GM19468 (cell line): ENCODE data around the gene TMED5.
"Not testable (repeated sequence)": the region's sequence is repeated elsewhere in the genome, so short reads cannot be mapped to it uniquely, and the experiment has no call there.

ENCODE experiments used
- ATAC-seq: cut with Tn5 transposase; IDR thresholded peaks from one replicate; pipeline ENCODE4 v1.9.1; 2021; ENCODE audit warnings: mild to moderate bottlenecking, moderate library complexity, moderate number of reproducible peaks; ENCODE audit not compliant: unreplicated experiment; ENCODE audit errors: extremely low read depth

The TMED5 gene

DNA sequence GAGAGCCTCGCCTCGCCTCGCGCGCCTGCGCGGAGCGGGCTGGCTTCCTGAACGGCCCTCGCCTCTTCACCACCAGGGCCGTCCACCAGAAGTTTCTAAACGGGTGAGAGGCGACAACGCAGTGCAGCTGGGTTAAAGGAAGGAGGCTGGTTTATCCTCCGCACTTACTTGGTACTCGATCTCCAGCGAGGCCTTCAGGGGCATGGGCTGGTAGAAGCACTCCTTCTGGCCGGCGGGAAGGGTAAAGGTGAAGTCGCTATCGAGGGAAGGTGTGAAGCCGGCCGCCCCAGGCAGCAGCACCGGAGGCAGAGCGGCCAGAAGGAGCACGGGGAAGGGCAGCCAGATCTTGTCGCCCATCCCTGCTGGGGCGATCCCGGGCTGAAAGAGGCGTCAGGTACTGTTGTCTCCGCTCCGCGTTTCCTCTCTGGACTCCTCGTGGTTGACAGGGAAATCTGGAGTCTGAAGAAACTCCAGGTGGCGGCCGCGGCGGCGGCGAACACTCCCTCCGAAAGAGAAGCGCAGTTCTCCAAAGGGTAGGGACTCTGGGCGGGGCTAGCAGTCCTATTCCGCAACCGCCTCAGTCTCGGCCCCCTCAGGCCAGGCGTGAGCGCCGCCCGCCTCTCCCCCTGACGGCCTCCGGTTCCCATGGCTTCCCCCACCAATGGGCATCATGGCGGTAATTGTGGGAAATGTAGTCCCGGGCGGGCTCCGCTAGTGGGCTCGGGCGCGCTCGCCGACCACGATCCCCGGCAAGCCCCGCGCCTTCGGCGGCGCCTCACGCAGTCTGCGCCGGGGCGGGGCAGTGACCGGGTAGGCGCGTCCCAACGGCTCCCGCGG is at the start of gene TMED5:
TMED5 (minus strand) TSS at position 528 of the 837 bp plus-strand sequence; CDS start at position 357, 171 bp downstream.
- peak; percentile 84 for ATAC-seq

DNA sequence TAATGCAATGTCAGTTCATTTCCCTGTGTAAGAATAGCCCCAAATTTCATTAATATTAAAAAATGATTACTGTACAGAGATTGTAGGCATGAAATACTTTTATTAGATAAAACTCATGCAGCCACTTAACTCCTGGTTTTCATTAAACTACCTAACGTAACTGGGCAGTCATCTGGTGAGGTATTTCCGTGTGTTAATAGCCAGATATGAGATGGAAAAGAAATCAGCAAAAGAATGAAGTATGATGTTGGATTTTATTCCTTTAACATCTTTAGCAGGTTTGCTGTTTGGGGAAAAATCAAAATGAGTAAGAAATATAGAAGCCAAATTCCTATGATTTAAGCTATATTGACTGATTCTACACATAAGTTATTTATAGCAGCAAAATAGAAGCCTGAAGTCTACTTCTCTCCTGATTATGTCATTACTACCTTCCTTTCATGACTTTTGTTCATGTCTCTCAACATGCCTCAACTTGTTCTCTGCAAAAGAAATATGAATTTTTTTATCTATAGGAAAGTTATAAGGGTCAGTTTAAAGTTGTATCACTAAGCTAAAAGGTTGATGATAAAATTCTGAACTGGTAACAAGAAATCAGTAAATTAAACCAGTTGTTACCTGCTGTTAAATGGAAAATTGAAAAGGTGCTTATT is 42.9 kb upstream of the TMED5 start:
- no peak for ATAC-seq

DNA sequence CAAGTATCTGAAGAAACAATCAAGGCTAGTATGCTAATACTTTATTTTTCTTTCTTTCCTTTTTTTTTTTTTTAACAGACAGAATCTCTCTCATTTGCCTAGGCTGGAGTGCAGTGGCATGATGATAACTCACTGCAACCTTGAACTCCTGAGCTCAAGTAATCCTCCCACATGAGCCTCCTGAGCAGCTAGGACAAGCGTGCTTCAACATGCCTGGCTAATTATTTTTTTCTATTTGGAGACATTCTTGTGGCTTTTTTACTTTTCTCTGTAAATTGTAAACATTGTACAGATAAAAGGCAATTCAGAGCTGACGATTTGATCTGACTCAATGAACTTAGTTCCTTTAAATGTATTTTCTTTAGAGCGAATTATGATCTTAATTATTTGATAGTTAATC is 41.7 kb upstream of the TMED5 start:
- no peak for ATAC-seq

DNA sequence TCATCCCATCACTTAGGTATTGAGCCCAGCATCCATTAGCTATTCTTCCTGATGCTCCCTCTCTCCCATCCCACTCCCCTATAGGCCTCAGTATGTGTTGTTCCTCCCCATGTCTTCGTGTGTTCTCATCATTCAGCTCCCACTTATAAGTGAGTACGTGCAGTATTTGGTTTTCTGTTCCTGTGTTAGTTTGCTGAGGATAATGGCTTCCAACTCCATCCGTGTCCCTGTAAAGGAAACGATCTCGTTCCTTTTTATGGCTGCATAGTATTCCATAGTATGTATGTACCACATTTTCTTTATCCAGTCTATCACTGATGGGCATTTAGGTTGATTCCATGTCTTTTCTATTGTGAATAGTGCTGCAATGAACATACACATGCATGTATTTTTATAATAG is 40.5 kb upstream of the TMED5 start:
- not testable (repeated sequence) for ATAC-seq

DNA sequence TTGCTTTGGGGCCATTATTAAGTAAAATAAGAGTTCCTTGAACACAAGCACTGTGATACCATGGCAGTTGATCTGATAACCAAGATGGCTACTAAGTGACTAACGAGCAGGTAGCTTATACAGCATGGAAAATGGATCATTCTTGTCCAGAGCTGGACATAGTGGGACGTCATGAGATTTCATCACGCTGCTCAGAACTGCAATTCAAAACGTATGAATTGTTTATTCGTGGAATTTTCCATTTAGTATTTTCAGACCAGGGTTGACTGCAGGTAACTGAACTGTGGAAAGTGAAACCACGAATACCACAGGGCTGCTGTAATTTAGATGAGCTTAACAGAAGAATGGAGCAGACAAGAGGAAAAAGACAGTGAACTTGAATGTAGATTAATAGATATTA is 39.2 kb upstream of the TMED5 start:
- ATAC-seq = peak; percentile 52

DNA sequence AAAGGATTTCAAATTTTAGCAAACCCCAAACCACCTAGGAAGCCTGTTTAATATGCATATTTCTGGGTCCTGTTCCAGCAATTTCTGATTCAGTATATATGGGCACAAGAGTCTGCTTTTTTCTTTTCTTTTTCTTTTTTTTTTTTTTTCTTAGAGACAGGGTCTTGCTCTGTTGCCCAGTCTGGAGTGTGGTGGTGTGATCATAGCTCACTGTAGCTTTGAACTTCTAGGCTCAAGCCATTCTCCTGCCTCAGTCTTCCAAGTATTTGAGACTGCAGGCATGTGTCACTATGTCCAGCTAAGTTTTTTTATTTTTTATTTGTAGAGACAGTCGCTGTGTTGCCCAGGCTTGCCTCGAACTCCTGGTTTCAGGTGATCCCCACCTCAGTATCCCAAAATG is 35.1 kb upstream of the TMED5 start:
- no peak for ATAC-seq

DNA sequence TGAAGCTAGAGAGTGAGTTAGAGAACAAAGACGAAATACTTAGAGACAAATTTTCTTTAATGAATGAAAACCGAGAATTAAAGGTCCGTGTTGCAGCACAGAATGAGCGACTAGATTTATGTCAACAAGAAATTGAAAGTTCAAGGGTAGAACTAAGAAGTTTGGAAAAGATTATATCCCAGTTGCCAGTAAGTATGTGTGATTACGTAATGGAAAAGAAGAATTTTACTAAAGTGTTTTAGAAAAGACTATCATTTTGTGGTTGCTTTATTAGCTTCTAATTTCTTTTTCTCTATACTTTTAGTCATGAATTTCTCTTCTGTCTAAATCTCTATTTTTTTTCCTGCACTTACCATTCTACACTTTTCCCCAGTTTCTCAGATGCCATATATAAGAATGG is 27.0 kb upstream of the TMED5 start:
- ATAC-seq = no peak

DNA sequence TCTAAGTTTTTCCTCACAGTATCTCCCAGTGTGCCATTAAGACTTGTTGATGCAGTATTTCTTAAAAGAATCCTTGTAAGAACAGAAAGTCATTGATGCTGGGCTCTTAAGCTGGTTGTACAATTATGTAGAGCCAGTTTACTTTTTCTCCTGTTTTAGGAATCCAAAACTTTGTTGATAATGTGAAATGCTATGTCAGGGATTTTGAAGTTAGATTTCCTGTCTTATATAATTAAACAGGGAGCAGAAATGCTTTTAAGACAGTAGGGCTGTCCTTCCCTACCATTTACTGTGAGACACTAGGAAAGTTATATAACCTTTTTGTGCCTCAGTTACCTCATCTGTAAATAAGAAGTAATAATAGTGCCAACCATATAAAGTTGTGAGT is 26.3 kb upstream of the TMED5 start:
- no peak for ATAC-seq

DNA sequence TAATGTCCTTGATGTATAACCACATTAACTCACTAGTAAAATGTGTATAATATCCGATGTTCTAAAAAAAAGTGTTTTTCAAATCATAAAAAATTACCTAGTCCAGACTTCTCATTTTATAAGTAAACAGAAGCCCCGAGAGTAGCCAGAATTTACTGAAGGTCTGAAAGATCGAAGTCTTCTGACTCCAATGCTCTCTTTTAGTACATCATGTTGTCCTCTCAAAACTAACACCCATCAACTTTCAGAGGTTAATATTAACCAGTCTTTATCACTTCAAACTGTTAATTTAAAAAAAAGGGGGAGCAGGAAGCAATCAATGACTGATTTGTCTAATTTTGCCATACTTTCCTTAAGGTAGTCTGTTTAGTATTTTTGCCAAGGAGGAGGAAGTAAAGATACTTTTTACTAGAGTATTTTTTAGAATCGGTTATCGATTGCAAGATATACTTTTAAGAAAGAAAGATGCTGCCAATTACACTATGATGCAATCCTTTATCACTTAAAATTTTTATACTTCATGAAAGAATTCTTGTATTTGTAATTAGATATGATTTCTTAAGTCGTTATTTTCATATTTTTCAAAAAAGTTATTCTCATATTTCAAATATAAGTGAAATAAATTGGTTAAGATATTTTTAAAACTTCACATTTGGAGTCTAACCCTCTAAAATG is 25.8 kb upstream of the TMED5 start:
- ATAC-seq = no peak

DNA sequence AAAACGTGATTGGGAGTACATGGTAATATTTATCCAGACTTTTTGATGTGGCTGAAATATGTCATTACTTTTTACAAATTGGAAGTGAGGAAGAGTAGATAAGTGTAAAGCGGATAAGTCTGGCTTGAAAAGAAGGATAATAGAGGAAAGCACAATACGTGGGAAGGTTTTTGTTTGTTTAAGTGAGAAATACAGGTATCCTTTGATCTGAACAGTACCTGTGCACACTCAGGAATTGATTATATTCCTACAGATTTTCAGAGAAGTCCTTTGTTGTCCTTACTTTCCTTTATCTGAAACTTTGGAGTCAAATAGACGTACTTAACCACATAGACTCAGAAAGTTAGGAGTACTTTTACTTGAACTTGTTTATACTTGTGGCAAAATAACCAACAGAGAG is 20.5 kb upstream of the TMED5 start:
- ATAC-seq = no peak

DNA sequence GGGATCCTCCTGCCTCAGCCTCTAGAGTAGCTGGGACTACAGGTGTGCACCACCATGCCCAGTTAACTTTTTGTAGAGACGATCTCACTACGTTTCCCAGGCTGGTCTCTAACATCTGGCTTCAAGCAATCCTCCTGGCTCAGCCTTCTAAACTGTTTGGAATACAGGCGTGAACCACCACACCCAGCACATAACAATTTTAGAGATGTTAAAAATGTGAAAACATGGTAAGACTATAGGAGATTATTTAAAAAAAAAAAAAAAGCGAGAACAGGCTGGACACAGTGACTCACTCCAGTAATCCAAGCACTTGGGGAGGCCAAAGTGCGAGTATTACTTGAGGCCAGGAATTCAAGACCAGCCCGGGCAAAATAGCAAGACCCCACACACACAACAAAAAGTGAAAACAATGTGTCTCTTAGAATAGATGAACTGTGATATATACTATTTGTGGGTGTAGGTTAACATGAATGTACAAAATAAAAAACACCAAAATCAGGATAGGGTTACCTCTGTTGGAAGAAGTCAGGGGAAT is 19.9 kb upstream of the TMED5 start:
- no peak for ATAC-seq

DNA sequence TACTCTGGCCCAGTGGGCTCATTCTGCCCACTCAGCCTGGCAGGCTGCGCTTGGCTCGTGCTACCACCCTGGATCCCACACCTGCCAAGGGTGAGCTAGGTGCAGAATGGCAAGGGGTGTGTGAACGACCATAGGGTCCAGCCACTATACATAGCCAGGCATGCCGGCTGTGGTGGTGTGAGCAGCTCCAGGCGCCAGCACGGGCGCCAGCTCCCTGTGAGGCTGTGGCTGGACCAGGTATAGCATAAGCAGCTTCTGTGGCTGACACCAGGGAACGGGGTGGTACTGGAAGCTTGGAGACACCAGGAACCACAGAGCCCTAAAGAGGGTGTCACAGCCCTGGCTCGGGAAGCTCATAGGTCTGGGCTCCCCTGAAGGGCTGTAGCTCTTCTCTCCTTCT is 18.9 kb upstream of the TMED5 start:
- no peak for ATAC-seq

DNA sequence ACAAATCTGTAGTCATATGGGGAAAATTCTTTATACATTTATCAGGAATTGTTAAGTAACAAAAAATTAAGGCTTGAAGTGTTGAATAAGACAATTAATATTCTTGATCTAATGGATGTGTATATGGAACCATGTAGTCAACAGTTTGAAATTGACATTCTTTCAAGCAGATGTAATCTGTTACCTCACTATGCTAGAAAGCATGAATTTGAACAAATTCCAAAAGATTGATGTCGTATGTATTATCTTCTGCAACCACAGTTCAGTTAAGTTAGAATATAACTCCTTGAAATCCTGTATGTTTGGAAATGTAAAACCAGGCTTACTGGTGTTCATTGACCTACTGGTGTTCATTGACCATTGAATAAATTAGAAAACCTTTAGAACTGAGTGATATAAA is 16.4 kb upstream of the TMED5 start:
- no peak for ATAC-seq

DNA sequence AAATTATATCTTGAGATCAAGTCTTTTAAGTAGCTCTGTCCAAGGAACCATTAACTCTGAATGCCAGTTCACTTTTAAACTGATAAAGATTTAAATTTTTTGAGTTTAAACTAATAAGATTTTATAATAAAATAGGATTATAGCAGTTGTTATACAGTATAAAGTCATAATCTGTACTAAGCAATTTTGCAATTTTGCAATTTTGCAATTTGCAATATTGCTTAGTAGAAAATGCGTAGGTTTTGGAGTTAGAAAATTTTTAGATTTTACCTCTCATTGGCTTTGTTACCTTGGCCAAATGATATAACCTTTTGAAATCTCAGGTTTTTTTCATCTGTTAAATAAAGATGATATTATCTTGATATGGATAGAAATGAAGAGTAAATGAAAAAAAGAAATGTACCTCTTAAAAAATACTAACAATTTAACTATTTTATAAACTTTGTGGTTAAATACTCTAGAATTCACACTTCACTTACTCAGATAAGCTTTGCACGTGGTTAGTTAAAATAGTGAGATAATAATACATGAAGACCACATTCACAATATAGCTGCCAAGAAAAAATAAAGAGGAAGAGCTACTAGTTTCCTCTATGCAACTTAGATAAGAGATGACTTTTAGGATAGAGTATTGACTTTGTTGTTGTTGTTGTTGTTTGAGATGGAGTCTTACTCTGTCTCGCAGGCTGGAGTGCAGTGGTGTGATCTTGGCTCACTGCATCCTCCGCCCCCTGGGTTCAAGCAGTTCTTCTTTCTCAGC is 14.2 kb upstream of the TMED5 start:
- ATAC-seq = no peak

DNA sequence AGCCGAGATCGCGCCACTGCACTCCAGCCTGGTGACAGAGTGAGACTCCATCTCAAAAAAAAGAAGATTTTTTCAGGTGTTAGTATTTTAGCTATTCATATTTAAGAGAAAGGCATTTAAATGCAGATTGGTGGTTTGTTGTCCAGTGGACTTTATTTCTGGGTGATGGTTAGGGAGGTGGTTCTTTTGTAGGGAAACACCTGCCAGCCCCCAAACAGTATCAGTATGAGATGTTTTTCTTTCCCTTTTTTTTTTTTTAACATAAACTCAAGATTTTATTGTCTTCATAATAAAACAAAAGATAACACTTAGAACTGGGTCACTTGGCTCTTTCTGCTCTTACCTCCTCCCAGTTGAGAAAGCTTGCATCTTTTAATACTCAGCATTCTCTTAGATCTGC is 10.2 kb upstream of the TMED5 start:
- no peak for ATAC-seq

DNA sequence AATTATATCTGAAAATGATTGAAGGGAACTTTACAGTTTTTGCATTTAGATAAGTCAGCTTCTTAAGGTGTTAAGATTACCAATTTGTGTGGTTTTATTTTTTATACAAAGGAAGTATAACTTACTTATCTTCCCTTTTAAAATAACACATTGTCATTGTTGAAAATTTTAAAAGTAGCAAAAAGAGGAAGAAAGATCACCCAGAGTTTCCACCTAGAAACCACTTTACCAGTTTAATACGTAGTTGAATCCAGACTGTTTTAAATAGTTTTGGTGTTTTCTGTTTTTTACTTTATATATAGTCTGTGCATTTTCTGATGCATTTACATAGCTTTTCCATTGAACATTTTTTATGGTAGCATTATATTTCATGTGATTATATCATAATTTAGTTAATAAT is 6.5 kb upstream of the TMED5 start:
- no peak for ATAC-seq

DNA sequence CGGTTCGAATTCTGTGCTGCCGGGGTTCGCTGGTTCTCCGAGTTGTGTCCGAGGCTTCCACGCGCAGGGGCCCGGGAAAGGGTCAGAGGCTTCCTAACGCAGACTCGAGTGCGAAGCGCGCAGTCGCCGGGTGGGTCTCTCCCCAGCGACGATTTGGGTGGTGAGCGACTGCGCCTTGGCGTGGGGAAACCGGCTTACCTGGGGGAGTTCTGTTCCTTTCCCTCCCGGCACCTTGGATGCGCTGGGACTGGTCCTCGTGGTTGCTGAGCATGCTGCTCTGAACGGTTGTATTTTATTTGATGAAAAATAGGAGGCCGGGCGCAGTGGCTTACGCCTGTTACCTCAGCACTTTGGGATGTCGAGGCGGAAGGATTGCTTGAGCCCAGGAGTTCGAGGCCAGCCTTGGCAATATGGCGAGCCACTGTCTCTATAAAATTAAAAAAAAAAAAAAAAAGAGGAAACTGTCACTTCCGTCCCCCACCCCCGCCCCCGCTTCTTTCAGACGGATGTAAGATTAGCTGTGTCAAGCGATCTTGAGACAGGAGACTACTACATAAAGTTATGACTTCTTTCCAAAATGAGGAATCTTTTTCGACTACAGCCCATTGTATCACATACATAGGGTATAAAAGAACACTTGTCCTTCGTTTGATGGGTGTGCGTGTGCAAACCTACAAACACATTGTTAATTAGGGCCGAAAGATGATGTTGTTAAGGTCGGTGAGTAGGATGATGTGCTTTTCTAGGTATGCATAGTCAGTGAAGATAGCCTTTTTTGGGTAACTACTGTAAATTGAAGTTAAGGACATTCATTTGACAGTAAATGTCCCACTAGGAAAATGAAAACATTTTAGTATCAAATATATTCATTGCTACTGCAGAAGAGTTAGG is 755 bp upstream of the TMED5 start, which contains the start of gene CCDC18:
CCDC18 (plus strand) TSS at position 2 of the 891 bp plus-strand sequence. CDS start 2,638 bp downstream, outside the sequence.
- ATAC-seq = no peak

DNA sequence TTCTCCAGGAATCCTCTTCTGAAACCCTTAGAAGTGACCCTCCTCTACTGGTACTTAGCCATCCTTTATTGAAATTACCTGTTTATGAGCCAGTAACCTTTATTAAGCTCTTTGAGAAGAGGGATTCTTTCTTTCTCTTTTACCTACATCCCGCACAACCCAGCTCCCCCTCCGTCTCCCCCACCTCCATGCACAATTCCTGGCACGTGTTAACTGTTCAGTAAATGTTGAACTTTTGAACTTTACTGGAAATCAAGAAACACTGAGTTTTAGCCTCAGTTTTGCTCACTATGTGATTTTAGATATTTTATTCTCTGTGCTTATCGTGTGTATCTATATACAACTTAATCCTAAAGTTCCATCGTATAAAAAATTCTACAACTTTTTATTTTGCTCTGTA is 1.8 kb downstream of the TMED5 start:
- ATAC-seq = no peak

DNA sequence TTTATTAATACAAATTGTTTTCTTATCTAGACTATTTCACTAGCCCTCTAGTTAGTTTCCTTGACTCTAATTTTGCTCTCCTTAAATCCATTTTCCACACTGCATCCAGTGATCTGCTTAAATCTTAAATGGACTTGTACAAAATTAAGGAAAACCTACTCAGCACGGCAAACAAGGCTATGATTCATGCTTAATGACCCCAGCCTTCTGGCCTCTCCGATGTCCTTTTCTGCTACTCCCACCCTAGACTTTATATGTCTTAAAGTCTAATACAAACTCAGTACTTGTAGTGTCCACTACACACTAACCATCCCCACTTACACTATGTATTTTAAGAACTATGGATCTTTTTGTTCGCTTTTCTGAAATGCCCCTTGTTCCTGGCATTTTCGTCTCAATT is 2.2 kb downstream of the TMED5 start:
- ATAC-seq = no peak
